LNCaP clone FGC (cell line): ENCODE measurements around the gene B3GAT2.

Experiments
- DNase-seq: peaks from one replicate; pipeline ENCODE4 v3.0.0-alpha.2; 2011; ENCODE audit warnings: low read depth
- H3K4me3 ChIP-seq: 2 replicates; pipeline ENCODE4 v1.5.1; 2011; ENCODE audit warnings: mild to moderate bottlenecking, low read depth, low read length, control low read depth
- TF ChIP-seq, protein P1 (sequence below): IDR thresholded peaks from 2 replicates; pipeline ENCODE4 v1.5.1; 2012; ENCODE audit warnings: mild to moderate bottlenecking; ENCODE audit not compliant: control insufficient read depth, insufficient read depth; ENCODE audit errors: extremely low read depth

Gene B3GAT2

DNA sequence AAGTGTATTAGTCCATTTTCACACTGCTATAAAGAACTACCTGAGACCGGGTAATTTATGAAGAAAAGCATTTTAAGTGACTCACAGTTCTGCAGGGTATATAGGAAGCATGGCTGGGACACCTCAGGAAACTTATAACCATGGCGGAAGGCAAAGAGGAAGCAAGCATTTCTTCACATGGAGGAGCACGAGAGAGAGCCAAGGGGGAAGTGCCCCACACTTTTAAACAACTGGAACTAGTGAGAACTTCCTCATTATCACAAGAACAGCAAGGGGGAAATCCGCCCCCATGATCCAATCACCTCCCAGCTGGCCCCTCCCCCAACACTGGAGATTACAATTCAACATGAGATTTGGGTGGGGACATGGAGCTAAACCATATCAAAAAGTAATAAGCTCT lies 28.3 kb upstream of the B3GAT2 start:
- DNase-seq: no peak

DNA sequence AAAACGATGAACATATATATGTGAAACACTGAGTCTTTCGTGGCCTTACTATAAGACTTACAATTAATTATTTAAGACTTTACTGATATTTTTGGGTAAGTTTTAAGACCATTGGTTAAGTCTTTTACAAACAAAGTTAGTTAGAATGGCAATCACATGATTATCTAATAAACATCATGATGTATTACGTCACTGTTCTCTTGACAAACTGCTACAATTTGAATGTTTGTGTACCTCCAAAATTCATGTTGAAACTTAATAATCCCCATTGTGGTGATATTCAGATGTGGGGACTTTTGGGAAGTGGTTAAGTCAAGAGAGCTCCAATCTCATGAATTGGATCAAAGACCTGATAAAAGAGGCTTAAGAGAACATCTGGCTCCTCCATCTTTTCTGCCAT lies 25.9 kb upstream of the B3GAT2 start:
- TF ChIP-seq, protein P1, sequence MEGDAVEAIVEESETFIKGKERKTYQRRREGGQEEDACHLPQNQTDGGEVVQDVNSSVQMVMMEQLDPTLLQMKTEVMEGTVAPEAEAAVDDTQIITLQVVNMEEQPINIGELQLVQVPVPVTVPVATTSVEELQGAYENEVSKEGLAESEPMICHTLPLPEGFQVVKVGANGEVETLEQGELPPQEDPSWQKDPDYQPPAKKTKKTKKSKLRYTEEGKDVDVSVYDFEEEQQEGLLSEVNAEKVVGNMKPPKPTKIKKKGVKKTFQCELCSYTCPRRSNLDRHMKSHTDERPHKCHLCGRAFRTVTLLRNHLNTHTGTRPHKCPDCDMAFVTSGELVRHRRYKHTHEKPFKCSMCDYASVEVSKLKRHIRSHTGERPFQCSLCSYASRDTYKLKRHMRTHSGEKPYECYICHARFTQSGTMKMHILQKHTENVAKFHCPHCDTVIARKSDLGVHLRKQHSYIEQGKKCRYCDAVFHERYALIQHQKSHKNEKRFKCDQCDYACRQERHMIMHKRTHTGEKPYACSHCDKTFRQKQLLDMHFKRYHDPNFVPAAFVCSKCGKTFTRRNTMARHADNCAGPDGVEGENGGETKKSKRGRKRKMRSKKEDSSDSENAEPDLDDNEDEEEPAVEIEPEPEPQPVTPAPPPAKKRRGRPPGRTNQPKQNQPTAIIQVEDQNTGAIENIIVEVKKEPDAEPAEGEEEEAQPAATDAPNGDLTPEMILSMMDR: no peak
- no peak for DNase-seq
- no peak overlapping the region for H3K4me3 ChIP-seq

More for the DNA sequence above, 28.3 kb upstream of the B3GAT2 start:
- TF ChIP-seq, protein P1: no peak
- H3K4me3 ChIP-seq: no peak overlapping the region

- TF ChIP-seq, protein P1: no peak
- no peak overlapping the region for H3K4me3 ChIP-seq
- DNase-seq: no peak
These were observed 23.9 kb upstream of the B3GAT2 start for GRCh38 chr6:70980727-70981126.

DNA sequence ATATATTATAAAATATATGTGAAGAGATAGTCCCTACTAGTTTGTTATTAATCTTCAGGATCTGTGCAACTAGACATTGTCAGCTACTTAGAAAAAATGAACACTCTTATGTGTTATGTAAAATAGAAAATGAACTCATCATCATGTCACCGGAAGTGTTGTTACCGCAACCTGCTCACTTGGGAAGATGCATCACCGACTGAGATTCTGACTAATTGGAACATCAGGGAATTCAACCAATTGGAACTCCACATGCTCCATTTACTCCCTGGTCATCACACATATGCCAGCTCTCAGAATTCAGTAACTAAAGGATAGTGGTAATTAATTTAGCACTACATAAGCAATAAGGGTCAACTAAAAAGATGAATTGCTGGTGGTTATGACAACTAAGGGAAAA lies 16.7 kb upstream of the B3GAT2 start:
- DNase-seq: no peak
- TF ChIP-seq, protein P1: no peak
- no peak overlapping the region for H3K4me3 ChIP-seq

DNA sequence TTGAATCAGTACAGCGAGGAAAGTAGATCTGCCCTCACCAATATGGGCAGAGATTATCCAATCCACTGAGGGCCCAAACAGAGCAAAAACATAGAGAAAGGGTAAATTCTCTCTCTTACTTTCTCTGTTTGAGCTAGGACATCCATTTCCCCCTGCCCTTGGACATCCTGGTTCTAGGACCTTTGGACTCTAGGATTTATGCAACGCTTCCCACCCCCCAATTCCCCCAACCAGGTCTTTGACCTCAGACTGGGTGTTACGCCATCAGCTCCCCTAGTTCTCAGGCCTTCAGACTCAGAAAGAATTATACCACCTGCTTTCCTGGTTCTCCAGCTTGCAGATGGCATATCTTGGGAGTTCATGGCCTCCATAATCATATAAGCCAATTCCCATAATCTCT lies 10.2 kb upstream of the B3GAT2 start:
- H3K4me3 ChIP-seq: no peak overlapping the region
- TF ChIP-seq, protein P1: no peak
- DNase-seq: no peak

DNA sequence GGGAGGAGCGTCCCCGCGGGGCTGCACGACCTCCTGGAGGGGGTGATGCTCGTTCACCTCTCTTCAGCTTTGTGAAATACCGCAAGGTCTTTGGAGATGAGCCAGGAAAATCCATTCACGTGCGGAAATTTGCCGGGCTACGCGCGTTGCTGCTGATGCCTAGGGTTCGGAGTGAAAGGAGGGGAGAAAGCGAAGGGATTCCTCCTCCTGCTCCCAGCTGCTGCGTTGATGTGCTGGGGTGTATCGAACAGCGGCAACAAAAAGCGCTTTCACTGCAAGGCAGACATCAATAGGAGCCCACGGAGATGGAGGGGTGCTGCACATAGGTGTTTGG lies 391 bp upstream of the B3GAT2 start:
- no peak for DNase-seq
- TF ChIP-seq, protein P1: no peak
- no peak overlapping the region for H3K4me3 ChIP-seq

- TF ChIP-seq, protein P1: no peak
- DNase-seq: no peak
- peak overlapping the region; percentile 46 for H3K4me3 ChIP-seq
These were observed 739 bp downstream of the B3GAT2 start for GRCh38 chr6:70956191-70956450.
